ENCODE results near the gene DZIP3.
"Not testable (repeated sequence)": the region's sequence is repeated elsewhere in the genome, so short reads cannot be mapped to it uniquely, and the experiment has no call there.

Gene DZIP3

GRCh38 chr3:108603691-108604090, 14.2 kb downstream of the DZIP3 start:
- Histone ChIP-seq H3K4me3 (ENCODE audit: low read length) (no peak overlapping the region), H3K9ac (ENCODE audit: low read length) (no peak overlapping the region), H3K27me3 (ENCODE audit: control insufficient read depth, insufficient read depth, low read length) (no peaks in the 10 kb centered on the region), H3K36me3 (ENCODE audit: control insufficient read depth, insufficient read depth, low read length) (no peaks in the 10 kb centered on the region), H3K27ac (ENCODE audit: low read depth, low read length) (no peak overlapping the region), H3K4me1 (ENCODE audit: control insufficient read depth, insufficient read depth, low read length) (no peaks in the 10 kb centered on the region)

GRCh38 chr3:108605028-108605427, 15.5 kb downstream of the DZIP3 start:
- Histone ChIP-seq H3K27me3 (ENCODE audit: control insufficient read depth, insufficient read depth, low read length) (no peaks in the 10 kb centered on the region), H3K27ac (ENCODE audit: low read depth, low read length) (no peak overlapping the region), H3K9ac (ENCODE audit: low read length) (no peak overlapping the region), H3K36me3 (ENCODE audit: control insufficient read depth, insufficient read depth, low read length) (no peaks in the 10 kb centered on the region), H3K4me3 (ENCODE audit: low read length) (no peak overlapping the region), H3K4me1 (ENCODE audit: control insufficient read depth, insufficient read depth, low read length) (no peaks in the 10 kb centered on the region)

GRCh38 chr3:108605491-108605890, 16.0 kb downstream of the DZIP3 start:
- H3K36me3 ChIP-seq (ENCODE audit: control insufficient read depth, insufficient read depth, low read length): no peaks in the 10 kb centered on the region
- H3K27ac ChIP-seq (ENCODE audit: low read depth, low read length): no peak overlapping the region
- no peak overlapping the region for H3K9ac ChIP-seq (ENCODE audit: low read length)

GRCh38 chr3:108608750-108609149, 19.2 kb downstream of the DZIP3 start:
- no peak overlapping the region for H3K9ac ChIP-seq (ENCODE audit: low read length)
- H3K27ac ChIP-seq (ENCODE audit: low read depth, low read length): no peak overlapping the region
- H3K4me3 ChIP-seq (ENCODE audit: low read length): no peak overlapping the region
- H3K36me3 ChIP-seq (ENCODE audit: control insufficient read depth, insufficient read depth, low read length): no peaks in the 10 kb centered on the region
- no peaks in the 10 kb centered on the region for H3K27me3 ChIP-seq (ENCODE audit: control insufficient read depth, insufficient read depth, low read length)
- no peaks in the 10 kb centered on the region for H3K4me1 ChIP-seq (ENCODE audit: control insufficient read depth, insufficient read depth, low read length)

More at GRCh38 chr3:108605491-108605890, 16.0 kb downstream of the DZIP3 start:
- H3K4me1 ChIP-seq (ENCODE audit: control insufficient read depth, insufficient read depth, low read length): no peaks in the 10 kb centered on the region
- no peaks in the 10 kb centered on the region for H3K27me3 ChIP-seq (ENCODE audit: control insufficient read depth, insufficient read depth, low read length)
- no peak overlapping the region for H3K4me3 ChIP-seq (ENCODE audit: low read length)

GRCh38 chr3:108610651-108611050, 21.1 kb downstream of the DZIP3 start:
- no peaks in the 10 kb centered on the region for H3K4me1 ChIP-seq (ENCODE audit: control insufficient read depth, insufficient read depth, low read length)
- H3K27ac ChIP-seq (ENCODE audit: low read depth, low read length): no peak overlapping the region
- no peaks in the 10 kb centered on the region for H3K27me3 ChIP-seq (ENCODE audit: control insufficient read depth, insufficient read depth, low read length)
- no peaks in the 10 kb centered on the region for H3K36me3 ChIP-seq (ENCODE audit: control insufficient read depth, insufficient read depth, low read length)
- no peak overlapping the region for H3K9ac ChIP-seq (ENCODE audit: low read length)
- no peak overlapping the region for H3K4me3 ChIP-seq (ENCODE audit: low read length)

GRCh38 chr3:108616090-108616489, 26.6 kb downstream of the DZIP3 start:
- H3K36me3 ChIP-seq (ENCODE audit: control insufficient read depth, insufficient read depth, low read length); H3K27ac ChIP-seq (ENCODE audit: low read depth, low read length): not testable (repeated sequence)

GRCh38 chr3:108620250-108620649, 30.7 kb downstream of the DZIP3 start:
- Histone ChIP-seq H3K4me1 (ENCODE audit: control insufficient read depth, insufficient read depth, low read length) (no peaks in the 10 kb centered on the region), H3K27ac (ENCODE audit: low read depth, low read length) (no peak overlapping the region), H3K27me3 (ENCODE audit: control insufficient read depth, insufficient read depth, low read length) (no peaks in the 10 kb centered on the region), H3K36me3 (ENCODE audit: control insufficient read depth, insufficient read depth, low read length) (no peaks in the 10 kb centered on the region), H3K4me3 (ENCODE audit: low read length) (no peak overlapping the region), H3K9ac (ENCODE audit: low read length) (no peak overlapping the region)

More at GRCh38 chr3:108616090-108616489, 26.6 kb downstream of the DZIP3 start:
- H3K9ac ChIP-seq (ENCODE audit: low read length); H3K27me3 ChIP-seq (ENCODE audit: control insufficient read depth, insufficient read depth, low read length); H3K4me1 ChIP-seq (ENCODE audit: control insufficient read depth, insufficient read depth, low read length); H3K4me3 ChIP-seq (ENCODE audit: low read length): not testable (repeated sequence)

- Histone ChIP-seq H3K36me3 (ENCODE audit: control insufficient read depth, insufficient read depth, low read length) (no peaks in the 10 kb centered on the region), H3K4me3 (ENCODE audit: low read length) (no peak overlapping the region), H3K27ac (ENCODE audit: low read depth, low read length) (no peak overlapping the region), H3K9ac (ENCODE audit: low read length) (no peak overlapping the region), H3K27me3 (ENCODE audit: control insufficient read depth, insufficient read depth, low read length) (no peaks in the 10 kb centered on the region), H3K4me1 (ENCODE audit: control insufficient read depth, insufficient read depth, low read length) (no peaks in the 10 kb centered on the region)
These were observed 34.0 kb downstream of the DZIP3 start for GRCh38 chr3:108623504-108623903.

GRCh38 chr3:108629974-108630373, 40.5 kb downstream of the DZIP3 start:
- Histone ChIP-seq H3K27me3 (ENCODE audit: control insufficient read depth, insufficient read depth, low read length) (no peaks in the 10 kb centered on the region), H3K4me3 (ENCODE audit: low read length) (no peak overlapping the region), H3K36me3 (ENCODE audit: control insufficient read depth, insufficient read depth, low read length) (no peaks in the 10 kb centered on the region), H3K27ac (ENCODE audit: low read depth, low read length) (no peak overlapping the region), H3K4me1 (ENCODE audit: control insufficient read depth, insufficient read depth, low read length) (no peaks in the 10 kb centered on the region), H3K9ac (ENCODE audit: low read length) (no peak overlapping the region)

- Histone ChIP-seq H3K4me3 (ENCODE audit: low read length) (no peak overlapping the region), H3K36me3 (ENCODE audit: control insufficient read depth, insufficient read depth, low read length) (peaks cover 4% of the 10 kb centered on the region), H3K27ac (ENCODE audit: low read depth, low read length) (no peak overlapping the region), H3K27me3 (ENCODE audit: control insufficient read depth, insufficient read depth, low read length) (no peaks in the 10 kb centered on the region), H3K9ac (ENCODE audit: low read length) (no peak overlapping the region), H3K4me1 (ENCODE audit: control insufficient read depth, insufficient read depth, low read length) (no peaks in the 10 kb centered on the region)
These were observed 53.0 kb downstream of the DZIP3 start for GRCh38 chr3:108642526-108642925.

- Histone ChIP-seq H3K9ac (ENCODE audit: low read length) (no peak overlapping the region), H3K4me3 (ENCODE audit: low read length) (no peak overlapping the region), H3K27me3 (ENCODE audit: control insufficient read depth, insufficient read depth, low read length) (no peaks in the 10 kb centered on the region), H3K4me1 (ENCODE audit: control insufficient read depth, insufficient read depth, low read length) (no peaks in the 10 kb centered on the region), H3K36me3 (ENCODE audit: control insufficient read depth, insufficient read depth, low read length) (peaks cover 4% of the 10 kb centered on the region), H3K27ac (ENCODE audit: low read depth, low read length) (no peak overlapping the region)
These were observed 55.8 kb downstream of the DZIP3 start for GRCh38 chr3:108645364-108645763.

GRCh38 chr3:108655664-108656063, 66.1 kb downstream of the DZIP3 start:
- H3K9ac ChIP-seq (ENCODE audit: low read length); H3K27ac ChIP-seq (ENCODE audit: low read depth, low read length); H3K4me1 ChIP-seq (ENCODE audit: control insufficient read depth, insufficient read depth, low read length); H3K4me3 ChIP-seq (ENCODE audit: low read length); H3K36me3 ChIP-seq (ENCODE audit: control insufficient read depth, insufficient read depth, low read length); H3K27me3 ChIP-seq (ENCODE audit: control insufficient read depth, insufficient read depth, low read length): not testable (repeated sequence)

GRCh38 chr3:108661699-108662098, 72.2 kb downstream of the DZIP3 start:
- Histone ChIP-seq H3K36me3 (ENCODE audit: control insufficient read depth, insufficient read depth, low read length) (peaks cover 4% of the 10 kb centered on the region), H3K4me1 (ENCODE audit: control insufficient read depth, insufficient read depth, low read length) (no peaks in the 10 kb centered on the region), H3K27ac (ENCODE audit: low read depth, low read length) (no peak overlapping the region), H3K27me3 (ENCODE audit: control insufficient read depth, insufficient read depth, low read length) (no peaks in the 10 kb centered on the region), H3K4me3 (ENCODE audit: low read length) (no peak overlapping the region), H3K9ac (ENCODE audit: low read length) (no peak overlapping the region)
